Sigmoid colon (tissue), 4 donors: ENCODE results near the gene NAALADL2.

Experiments used
- EP300 ChIP-seq, 4 donors: sonication (generic); formaldehyde crosslinking; IDR thresholded peaks; one replicate each; pipeline ENCODE4 v1.6.1; 2017; ENCODE audit warnings: antibody characterized with exemption in 4 of 4
- POLR2A ChIP-seq, 2 donors: fragments of 450-650 bp; IDR thresholded peaks; one replicate each; pipeline ENCODE4 v1.6.1; 2016; ENCODE audit warnings: antibody characterized with exemption in 2 of 2, mild to moderate bottlenecking in 2 of 2, moderate library complexity in 2 of 2
- TF ChIP-seq, protein P1 (sequence below), 4 experiments: fragments of 450-650 bp in 3 of 4; fragments of 200-600 bp in 1 of 4; IDR thresholded peaks; one replicate each; pipeline ENCODE4 v1.5.1; 2016 to 2019; ENCODE audit warnings: antibody characterized with exemption in 4 of 4, mild to moderate bottlenecking in 3 of 4, moderate library complexity in 2 of 4

- TF ChIP-seq, protein P1, sequence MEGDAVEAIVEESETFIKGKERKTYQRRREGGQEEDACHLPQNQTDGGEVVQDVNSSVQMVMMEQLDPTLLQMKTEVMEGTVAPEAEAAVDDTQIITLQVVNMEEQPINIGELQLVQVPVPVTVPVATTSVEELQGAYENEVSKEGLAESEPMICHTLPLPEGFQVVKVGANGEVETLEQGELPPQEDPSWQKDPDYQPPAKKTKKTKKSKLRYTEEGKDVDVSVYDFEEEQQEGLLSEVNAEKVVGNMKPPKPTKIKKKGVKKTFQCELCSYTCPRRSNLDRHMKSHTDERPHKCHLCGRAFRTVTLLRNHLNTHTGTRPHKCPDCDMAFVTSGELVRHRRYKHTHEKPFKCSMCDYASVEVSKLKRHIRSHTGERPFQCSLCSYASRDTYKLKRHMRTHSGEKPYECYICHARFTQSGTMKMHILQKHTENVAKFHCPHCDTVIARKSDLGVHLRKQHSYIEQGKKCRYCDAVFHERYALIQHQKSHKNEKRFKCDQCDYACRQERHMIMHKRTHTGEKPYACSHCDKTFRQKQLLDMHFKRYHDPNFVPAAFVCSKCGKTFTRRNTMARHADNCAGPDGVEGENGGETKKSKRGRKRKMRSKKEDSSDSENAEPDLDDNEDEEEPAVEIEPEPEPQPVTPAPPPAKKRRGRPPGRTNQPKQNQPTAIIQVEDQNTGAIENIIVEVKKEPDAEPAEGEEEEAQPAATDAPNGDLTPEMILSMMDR (IDR thresholded peaks at IDR 0.05): no peak
- no peak for TF ChIP-seq POLR2A (IDR thresholded peaks at IDR 0.05)
- no peak for TF ChIP-seq EP300 (IDR thresholded peaks at IDR 0.05)
Measured at GRCh38 chr3:175257123-175257522, 398.0 kb downstream of the NAALADL2 start.
